Liver (tissue), 9 donors: ENCODE data around the gene RAPH1. TPM values are rescaled to one million over a fixed set of nuclear protein-coding genes. Genes with fewer than 3 reads are reported as not detected.

Experiments used
- DNase-seq: peaks from one replicate; pipeline ENCODE4 v3.0.0-alpha.2; 2017; ENCODE audit warnings: low spot score
- H3K27ac ChIP-seq, 2 donors: one replicate each; pipeline ENCODE4 v1.7.0; 2013; ENCODE audit warnings: inconsistent platforms in 2 of 2, low read length in 2 of 2, control low read depth in 1 of 2, low read depth in 1 of 2, mild to moderate bottlenecking in 1 of 2
- H3K27me3 ChIP-seq, 4 donors: one replicate each; pipeline versions ENCODE4 v1.6.1 to v1.7.0; 2013; ENCODE audit warnings: low read length in 3 of 4, inconsistent platforms in 1 of 4, mild to moderate bottlenecking in 1 of 4, moderate library complexity in 1 of 4; ENCODE audit not compliant: control insufficient read depth in 4 of 4, insufficient read depth in 4 of 4
- H3K36me3 ChIP-seq, 4 donors: one replicate each; pipeline versions ENCODE4 v1.6.1 to v1.7.0; 2013; ENCODE audit warnings: low read length in 3 of 4, mild to moderate bottlenecking in 3 of 4, low read depth in 1 of 4, moderate library complexity in 1 of 4; ENCODE audit not compliant: control insufficient read depth in 4 of 4, insufficient read depth in 3 of 4
- H3K4me1 ChIP-seq, 4 donors: one replicate each; pipeline versions ENCODE4 v1.6.1 to v1.7.0; 2013; ENCODE audit warnings: low read length in 3 of 4, mild to moderate bottlenecking in 3 of 4, moderate library complexity in 1 of 4; ENCODE audit not compliant: control insufficient read depth in 4 of 4, insufficient read depth in 4 of 4
- H3K4me3 ChIP-seq, 3 donors: one replicate each; pipeline versions ENCODE4 v1.6.1 to v1.7.0; 2013; ENCODE audit warnings: low read length in 3 of 3, control low read depth in 1 of 3, low read depth in 1 of 3, mild to moderate bottlenecking in 1 of 3
- H3K9ac ChIP-seq, 2 donors: one replicate each; pipeline ENCODE4 v1.7.0; 2013; ENCODE audit warnings: low read length in 2 of 2, mild to moderate bottlenecking in 2 of 2, moderate library complexity in 2 of 2, control low read depth in 1 of 2, low read depth in 1 of 2
- H3K9me3 ChIP-seq, 4 donors: one replicate each; pipeline versions ENCODE4 v1.6.1 to v1.7.0; 2013; ENCODE audit warnings: low read length in 3 of 4; ENCODE audit not compliant: control insufficient read depth in 4 of 4
- ATF3 ChIP-seq: IDR thresholded peaks from 2 replicates; pipeline ENCODE4 v1.6.1; 2016; ENCODE audit warnings: antibody characterized with exemption
- EGR1 ChIP-seq, 2 donors: IDR thresholded peaks; 2 replicates each; pipeline ENCODE4 v1.6.1; 2016 to 2018; ENCODE audit warnings: antibody characterized with exemption in 2 of 2, low read depth in 2 of 2
- FOXA1 ChIP-seq: IDR thresholded peaks from 2 replicates; pipeline ENCODE4 v1.6.1; 2016; ENCODE audit warnings: antibody characterized with exemption
- FOXA2 ChIP-seq: IDR thresholded peaks from 2 replicates; pipeline ENCODE4 v1.6.1; 2016; ENCODE audit warnings: antibody characterized with exemption
- GABPA ChIP-seq, 2 donors: IDR thresholded peaks in 1 of 2; conservative IDR thresholded peaks in 1 of 2; 2 replicates each; pipeline ENCODE4 v1.6.1; 2016; ENCODE audit warnings: antibody characterized with exemption in 2 of 2, mild to moderate bottlenecking in 1 of 2, moderate library complexity in 1 of 2
- HNF4A ChIP-seq, 2 donors: conservative IDR thresholded peaks; 2 replicates each; pipeline ENCODE4 v1.6.1; 2016; ENCODE audit warnings: antibody characterized with exemption in 2 of 2, mild to moderate bottlenecking in 2 of 2
- HNF4G ChIP-seq: IDR thresholded peaks from 2 replicates; pipeline ENCODE4 v1.6.1; 2016; ENCODE audit warnings: antibody characterized with exemption
- JUND ChIP-seq, 2 donors: IDR thresholded peaks; 2 replicates each; pipeline ENCODE4 v1.6.1; 2016; ENCODE audit warnings: antibody characterized with exemption in 2 of 2
- NR2F2 ChIP-seq: IDR thresholded peaks from 2 replicates; pipeline ENCODE4 v1.6.1; 2016; ENCODE audit warnings: antibody characterized with exemption
- RAD21 ChIP-seq, 2 donors: IDR thresholded peaks; 2 replicates each; pipeline ENCODE4 v1.6.1; 2016; ENCODE audit warnings: antibody characterized with exemption in 2 of 2, mild to moderate bottlenecking in 2 of 2
- REST ChIP-seq: IDR thresholded peaks from 2 replicates; pipeline ENCODE4 v1.6.1; 2016; ENCODE audit warnings: antibody characterized with exemption, mild to moderate bottlenecking
- RXRA ChIP-seq, 2 donors: IDR thresholded peaks; 2 replicates each; pipeline ENCODE4 v1.6.1; 2017 to 2018; ENCODE audit warnings: antibody characterized with exemption in 2 of 2, mild to moderate bottlenecking in 1 of 2
- SP1 ChIP-seq: IDR thresholded peaks from 2 replicates; pipeline ENCODE4 v1.6.1; 2018; ENCODE audit warnings: antibody characterized with exemption, mild to moderate bottlenecking
- TAF1 ChIP-seq: conservative IDR thresholded peaks from 2 replicates; pipeline ENCODE4 v1.6.1; 2016; ENCODE audit warnings: antibody characterized with exemption, mild to moderate bottlenecking
- YY1 ChIP-seq: IDR thresholded peaks from 2 replicates; pipeline ENCODE4 v1.6.1; 2016; ENCODE audit warnings: antibody characterized with exemption, mild to moderate bottlenecking
- ZBTB33 ChIP-seq: IDR thresholded peaks from 2 replicates; pipeline ENCODE4 v1.6.1; 2016; ENCODE audit warnings: antibody characterized with exemption
- WGBS: extraction: QIAGEN DNeasy Blood & Tissue Kit; methylation state at CpG from one replicate; pipeline ENCODE4 v1.1.7; 2013; 5-methylcytosine and 5-hydroxymethylcytosine counted together
- polyA plus RNA-seq, 2 donors: library from polyadenylated mRNA; stranded (reverse) in 1 of 2; unstranded in 1 of 2; fragments of 200-250 nt in 1 of 2; fragments of >200 nt in 1 of 2; fragmentation: Nextera tagmentation in 1 of 2; extraction: Ambion mirVana in 1 of 2; gene quantifications; one replicate each; pipeline versions ENCODE4 v1.2.1 to v1.2.3, GENCODE V29; 2013 to 2015
- total RNA-seq, 2 donors: library from RNA; depleted of rRNA; stranded (reverse); fragments of >200 nt; gene quantifications; one replicate each; pipeline ENCODE4 v1.2.3, GENCODE V29; 2014
- TF ChIP-seq, protein P1 (sequence below): IDR thresholded peaks from 2 replicates; pipeline ENCODE4 v1.6.1; 2016; ENCODE audit warnings: antibody characterized with exemption
- TF ChIP-seq, protein P2 (sequence below): fragments of 150-350 bp; IDR thresholded peaks from 2 replicates; pipeline ENCODE4 v1.5.1; 2017; ENCODE audit warnings: improper control_type of control experiment, low read depth, low read length; ENCODE audit not compliant: missing input control
- donor health status: healthy.
- donor health status: healthy.
- donor health status: healthy.
- donor health status: healthy.
- donor health status: healthy.

RAPH1 gene
- total and polyA plus RNA-seq, 4 donors: 7.0 to 83.1 (median 19.4) TPM

GRCh38 chr2:203432811-203433210 is 102.3 kb downstream of the RAPH1 start:
- Histone ChIP-seq H3K27ac (no peak overlapping the region), H3K9me3 (no peaks in the 10 kb centered on the region), H3K4me1 (peaks cover 0 to 12% (median 8%) of the 10 kb centered on the region in 4 donors), H3K4me3 (no peak overlapping the region), H3K9ac (no peak overlapping the region), H3K36me3 (peaks cover 0 to 17% (median 9%) of the 10 kb centered on the region in 4 donors), H3K27me3 (no peaks in the 10 kb centered on the region)
- 52% methylated on average over 6 of the region's 6 CpGs for WGBS
- TF ChIP-seq ATF3 (no peak), GABPA (IDR thresholded peaks at IDR 0.05 in 1 of 2, conservative IDR thresholded peaks at IDR 0.05 in 1 of 2) (no peak), FOXA2 (no peak), NR2F2 (no peak), HNF4G (no peak), HNF4A (conservative IDR thresholded peaks at IDR 0.05) (no peak), SP1 (no peak), JUND (IDR thresholded peaks at IDR 0.05) (no peak), EGR1 (IDR thresholded peaks at IDR 0.05; ENCODE audit: low read depth in 2 of 2) (no peak), FOXA1 (no peak), YY1 (no peak), TAF1 (no peak), RXRA (IDR thresholded peaks at IDR 0.05) (no peak), ZBTB33 (no peak), REST (no peak), RAD21 (IDR thresholded peaks at IDR 0.05) (no peak)
- TF ChIP-seq, protein P1, sequence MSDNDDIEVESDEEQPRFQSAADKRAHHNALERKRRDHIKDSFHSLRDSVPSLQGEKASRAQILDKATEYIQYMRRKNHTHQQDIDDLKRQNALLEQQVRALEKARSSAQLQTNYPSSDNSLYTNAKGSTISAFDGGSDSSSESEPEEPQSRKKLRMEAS: no peak
- TF ChIP-seq, protein P2, sequence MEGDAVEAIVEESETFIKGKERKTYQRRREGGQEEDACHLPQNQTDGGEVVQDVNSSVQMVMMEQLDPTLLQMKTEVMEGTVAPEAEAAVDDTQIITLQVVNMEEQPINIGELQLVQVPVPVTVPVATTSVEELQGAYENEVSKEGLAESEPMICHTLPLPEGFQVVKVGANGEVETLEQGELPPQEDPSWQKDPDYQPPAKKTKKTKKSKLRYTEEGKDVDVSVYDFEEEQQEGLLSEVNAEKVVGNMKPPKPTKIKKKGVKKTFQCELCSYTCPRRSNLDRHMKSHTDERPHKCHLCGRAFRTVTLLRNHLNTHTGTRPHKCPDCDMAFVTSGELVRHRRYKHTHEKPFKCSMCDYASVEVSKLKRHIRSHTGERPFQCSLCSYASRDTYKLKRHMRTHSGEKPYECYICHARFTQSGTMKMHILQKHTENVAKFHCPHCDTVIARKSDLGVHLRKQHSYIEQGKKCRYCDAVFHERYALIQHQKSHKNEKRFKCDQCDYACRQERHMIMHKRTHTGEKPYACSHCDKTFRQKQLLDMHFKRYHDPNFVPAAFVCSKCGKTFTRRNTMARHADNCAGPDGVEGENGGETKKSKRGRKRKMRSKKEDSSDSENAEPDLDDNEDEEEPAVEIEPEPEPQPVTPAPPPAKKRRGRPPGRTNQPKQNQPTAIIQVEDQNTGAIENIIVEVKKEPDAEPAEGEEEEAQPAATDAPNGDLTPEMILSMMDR: no peak
- DNase-seq: no peak
